Lung microvascular endothelial cell (primary cell): ENCODE data around the gene RHCE. TPM values are rescaled to one million over a fixed set of nuclear protein-coding genes. Genes with fewer than 3 reads are reported as not detected.
"Not testable (repeated sequence)": the region's sequence is repeated elsewhere in the genome, so short reads cannot be mapped to it uniquely, and the experiment has no call there.

ENCODE experiments used
- DNase-seq, 2 donors: peaks; one replicate each; pipeline versions ENCODE4 v3.0.0 to v3.0.0-alpha.2; 2010; ENCODE audit warnings: low read depth in 2 of 2
- total RNA-seq: library from RNA; depleted of rRNA; stranded (reverse); fragments of >200 nt; gene quantifications from 2 replicates; pipeline ENCODE4 v1.2.1, GENCODE V29; 2014

The RHCE gene
- 0.60 and 1.3 TPM in 2 replicates for total RNA-seq

DNA sequence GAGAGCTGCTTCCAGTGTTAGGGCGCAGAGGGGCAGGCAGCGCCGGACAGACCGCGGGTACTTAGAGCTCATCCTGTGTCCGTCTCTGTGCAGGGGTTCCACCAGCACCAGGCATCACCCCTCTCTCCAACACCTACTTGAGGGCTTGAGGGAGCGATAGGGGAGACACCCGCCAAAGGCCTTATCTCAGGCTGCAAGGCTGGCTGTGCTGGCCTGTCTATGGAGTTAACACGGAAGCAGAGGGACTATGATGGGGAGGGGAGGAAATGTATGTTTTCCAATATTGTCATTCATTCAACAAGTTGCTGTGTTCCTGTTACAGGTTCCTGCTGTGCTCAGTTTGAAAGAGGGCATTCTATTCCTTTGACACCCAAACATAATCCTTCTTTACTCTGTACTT lies at the start of gene RHCE:
Gene RHCE (minus strand): TSS at position 111 of the 400 bp plus-strand sequence. CDS start 39 bp downstream, at position 72.
- DNase-seq, result not testable (repeated sequence)

DNA sequence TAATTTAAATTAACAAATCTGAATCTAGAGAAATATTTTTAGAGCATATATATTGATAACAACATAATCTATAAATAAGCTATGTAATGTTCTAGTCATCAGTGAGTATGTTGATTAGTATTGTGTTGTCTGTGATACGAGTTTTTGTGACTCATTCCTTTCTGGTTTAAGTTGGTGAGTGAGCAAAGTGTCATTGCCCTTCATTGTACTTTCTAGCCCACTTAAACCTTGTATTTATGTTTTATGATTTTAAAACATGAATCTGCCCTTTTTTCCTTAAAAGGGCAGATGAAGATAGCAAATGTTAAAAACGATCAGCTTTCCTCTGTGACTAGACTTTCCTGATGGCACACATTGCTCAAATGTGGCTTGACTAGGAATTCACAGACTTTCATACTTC lies 48.6 kb upstream of the RHCE start:
- peak; percentile 43 to 82 for DNase-seq

- DNase-seq, result no peak
Measured at GRCh38 chr1:25468033-25468432, 47.4 kb upstream of the RHCE start.

DNA sequence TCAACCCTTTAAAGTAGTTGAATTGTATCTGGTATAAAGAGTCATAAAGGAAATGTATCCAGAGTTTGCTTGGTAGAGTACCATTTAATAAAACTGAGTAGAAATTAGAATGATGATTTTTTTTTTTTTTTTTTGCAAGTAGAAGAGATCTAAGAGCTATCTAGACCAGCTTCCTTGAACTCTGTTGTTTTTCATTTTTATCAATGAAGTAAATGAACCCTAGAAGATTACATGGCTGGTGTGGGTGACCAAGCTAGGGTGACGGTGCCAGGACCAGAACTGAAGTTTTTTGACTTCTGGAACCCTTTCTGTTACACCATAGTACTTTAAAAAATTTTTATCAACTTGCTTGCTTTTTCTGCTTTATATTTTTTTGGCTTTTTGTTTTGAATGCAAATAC lies 47.0 kb upstream of the RHCE start:
- DNase-seq, result no peak

- no peak for DNase-seq
Measured at GRCh38 chr1:25467193-25467592, 46.6 kb upstream of the RHCE start.

DNA sequence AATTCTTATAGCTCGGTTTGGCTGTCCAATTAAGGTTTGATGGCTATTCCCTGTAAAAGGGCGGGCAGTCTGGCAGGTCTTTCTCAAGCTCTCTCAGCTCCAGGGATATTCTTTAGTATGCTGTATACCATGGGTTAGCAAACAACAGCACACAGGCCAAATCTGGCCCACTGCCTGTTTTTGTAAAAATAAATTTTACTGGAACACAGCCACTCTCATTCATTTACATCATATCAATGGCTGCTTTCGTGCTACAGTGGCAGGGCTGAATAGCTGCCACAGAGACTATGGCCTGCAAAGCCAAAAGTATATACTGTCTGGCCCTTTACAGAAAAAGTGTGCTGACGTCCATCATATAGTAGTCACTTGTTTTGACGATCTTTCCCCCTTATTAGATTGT lies 42.1 kb upstream of the RHCE start:
- DNase-seq, result peak in 1 of 2 donors; percentile 27

DNA sequence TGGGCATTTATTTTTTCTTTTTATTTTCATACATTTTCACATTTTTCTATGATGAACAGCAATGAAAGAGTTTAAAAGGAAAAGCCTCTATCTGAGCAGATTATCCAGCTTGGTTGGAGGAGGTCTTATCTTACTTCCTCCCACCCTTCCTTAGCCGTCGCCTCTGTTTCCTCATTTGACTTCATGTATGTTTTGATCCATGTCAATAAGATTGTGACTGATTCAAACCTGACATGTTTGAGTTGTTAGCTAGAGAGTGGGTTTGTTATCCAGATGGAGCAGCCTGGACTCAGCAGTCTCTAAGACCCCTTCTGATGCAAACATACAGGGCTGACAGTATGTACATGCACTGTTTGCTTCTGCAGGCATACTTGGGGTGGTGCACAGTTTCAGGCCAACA lies 41.2 kb upstream of the RHCE start:
- DNase-seq, result peak in 1 of 2 donors; percentile 35

GRCh38 chr1:25460816-25461215 lies 40.2 kb upstream of the RHCE start:
- not testable (repeated sequence) for DNase-seq

DNA sequence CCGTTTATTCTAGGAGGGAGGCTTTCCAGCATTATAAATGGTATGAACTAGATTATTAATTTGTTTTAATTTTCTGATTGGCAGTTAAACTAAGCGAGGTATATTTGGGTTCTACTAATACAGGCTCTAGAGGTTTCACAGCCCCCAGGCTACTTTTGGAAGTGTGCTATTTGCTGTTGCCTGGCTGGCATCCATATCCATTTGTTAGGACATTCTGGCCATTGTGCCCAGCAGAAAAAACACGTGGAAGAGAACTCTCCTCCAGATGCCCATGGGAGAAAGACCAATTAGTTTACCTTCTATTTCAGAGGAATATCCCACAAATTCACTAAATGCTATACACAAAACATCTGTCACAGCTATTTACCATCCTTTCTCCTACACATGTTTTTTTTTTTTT lies 39.4 kb upstream of the RHCE start:
- DNase-seq, result no peak

- no peak for DNase-seq
Measured at GRCh38 chr1:25458541-25459298, 38.1 kb upstream of the RHCE start.

DNA sequence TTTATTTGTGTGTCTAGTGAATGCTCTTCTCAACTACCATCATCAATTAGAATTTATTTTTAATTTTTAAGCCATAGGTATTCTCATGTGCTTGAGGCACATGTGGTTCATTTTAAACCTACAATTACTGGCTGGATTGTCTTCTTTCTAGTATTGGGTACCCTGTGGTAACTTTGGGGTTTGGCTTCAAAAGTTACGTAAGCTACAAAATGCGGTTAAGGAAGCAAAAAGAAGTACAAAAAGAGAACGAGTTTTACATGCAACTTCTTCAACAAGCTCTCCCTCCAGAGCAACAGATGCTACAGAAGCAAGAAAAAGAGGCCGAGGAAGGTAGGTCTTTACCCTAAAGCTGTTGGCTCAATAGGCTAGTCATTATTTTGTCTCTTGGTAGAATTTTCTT lies 35.9 kb upstream of the RHCE start:
- no peak for DNase-seq

- no peak for DNase-seq
Measured at GRCh38 chr1:25451908-25452307, 31.3 kb upstream of the RHCE start.

DNA sequence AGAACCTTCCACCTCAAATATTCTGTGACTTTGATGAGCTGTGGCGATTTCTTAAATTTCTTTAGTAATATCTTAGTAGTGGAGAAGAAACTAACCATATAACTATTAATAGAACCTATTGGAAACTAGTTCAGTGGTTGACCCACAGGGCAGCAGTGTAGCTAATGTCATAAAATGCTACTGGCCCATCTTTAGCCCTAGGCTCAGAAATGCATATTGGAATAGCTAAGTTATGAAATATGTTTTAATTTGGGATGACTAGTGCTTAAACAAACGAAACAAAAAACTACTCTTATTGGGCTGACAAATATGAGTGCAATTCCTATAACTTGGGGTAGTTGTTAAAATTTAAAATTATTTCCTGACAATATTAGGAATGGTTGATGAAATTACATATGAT lies 30.3 kb upstream of the RHCE start:
- DNase-seq, result no peak

DNA sequence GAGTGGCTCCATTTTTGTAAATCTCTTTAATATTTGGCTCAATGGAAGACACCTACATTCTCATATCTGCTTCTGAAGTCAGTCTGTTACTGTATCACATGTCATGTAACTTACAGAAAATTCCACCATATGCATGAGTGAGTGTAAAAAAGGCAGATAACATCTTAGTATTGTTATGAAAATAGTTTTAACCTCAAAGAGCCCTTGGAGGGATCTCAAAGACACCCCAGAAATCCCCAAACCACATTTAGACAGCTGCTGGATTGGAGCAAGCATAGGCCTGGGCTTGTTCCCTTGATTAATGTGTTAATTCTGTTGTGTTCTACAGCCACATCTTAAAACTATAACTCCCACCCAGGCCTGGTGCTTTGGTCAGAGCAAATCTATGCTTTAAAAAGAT lies 26.9 kb upstream of the RHCE start:
- DNase-seq, result no peak

DNA sequence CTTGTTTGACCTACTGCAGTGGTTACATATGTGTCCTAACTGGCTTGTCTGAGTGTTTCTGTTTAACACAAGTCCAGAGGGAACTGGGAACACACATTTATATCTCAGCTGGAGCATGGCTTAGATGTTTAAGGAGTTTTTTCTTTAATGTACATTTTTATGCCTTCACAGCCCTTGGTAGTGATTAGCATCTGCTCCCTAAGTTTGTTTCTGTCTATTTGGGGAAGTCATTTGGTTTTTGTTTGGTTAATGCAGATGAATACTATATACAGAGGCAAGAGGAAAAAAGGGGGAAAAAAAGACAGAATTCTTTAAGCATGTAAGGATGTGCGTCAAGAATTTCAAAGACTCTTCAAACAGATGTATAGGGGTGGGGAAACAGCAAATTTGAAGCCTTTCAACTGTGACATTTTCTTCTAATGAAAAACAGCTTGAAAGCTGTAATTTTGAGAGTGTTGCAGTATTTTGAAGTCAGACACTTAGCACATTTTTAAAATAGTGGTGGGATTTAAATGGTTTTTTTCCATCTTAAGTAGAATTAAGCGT lies 25.4 kb upstream of the RHCE start:
- no peak for DNase-seq

DNA sequence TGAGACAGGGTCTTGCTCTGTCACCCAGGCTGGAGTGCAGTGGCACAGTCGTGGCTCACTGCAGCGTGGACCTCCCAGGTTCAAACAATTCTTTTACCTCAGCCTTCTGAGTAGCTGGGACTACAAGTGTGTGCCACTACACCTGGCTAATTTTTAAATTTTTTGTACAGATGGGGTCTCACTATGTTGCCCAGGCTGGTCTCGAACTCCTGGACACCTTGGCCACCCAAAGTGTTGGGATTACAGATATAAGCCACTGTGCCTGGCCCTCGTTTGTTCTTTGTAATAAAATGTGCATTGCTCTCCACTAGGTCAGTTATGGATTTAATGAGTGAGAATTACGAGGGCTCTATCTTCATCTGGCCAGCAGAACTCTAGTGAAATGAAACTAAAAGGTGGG lies 24.0 kb upstream of the RHCE start:
- not testable (repeated sequence) for DNase-seq

DNA sequence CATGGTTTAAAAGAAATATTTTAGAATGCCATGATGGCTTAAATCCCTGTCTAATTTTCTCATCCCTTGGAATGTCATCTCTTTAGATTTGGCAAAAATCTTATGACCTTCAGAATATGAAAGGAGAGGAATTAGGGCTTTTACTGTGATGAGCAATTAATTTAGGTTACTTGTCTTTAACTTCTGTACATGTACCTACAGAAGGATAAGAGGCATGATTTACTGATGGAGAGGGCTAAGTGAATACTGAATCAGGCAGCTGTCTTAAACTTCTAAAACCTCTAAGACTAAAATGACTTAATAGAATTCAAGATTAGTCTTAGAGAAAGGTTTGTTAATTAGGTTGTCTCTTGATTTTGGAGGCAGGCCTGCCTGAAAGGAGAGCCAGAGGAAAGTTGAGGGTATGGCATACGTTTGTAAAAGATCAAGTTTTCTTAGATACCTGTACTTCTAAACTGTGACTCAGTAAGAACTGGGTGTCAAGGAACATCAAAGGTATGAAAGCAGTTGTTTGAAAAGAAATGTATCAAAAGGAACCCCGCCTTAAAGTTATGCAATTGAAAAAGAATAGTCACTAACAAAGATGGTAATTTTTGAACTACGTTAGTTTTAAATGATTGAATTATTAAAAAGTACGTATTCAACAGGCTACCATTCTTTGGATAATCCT lies 22.5 kb upstream of the RHCE start:
- no peak for DNase-seq

DNA sequence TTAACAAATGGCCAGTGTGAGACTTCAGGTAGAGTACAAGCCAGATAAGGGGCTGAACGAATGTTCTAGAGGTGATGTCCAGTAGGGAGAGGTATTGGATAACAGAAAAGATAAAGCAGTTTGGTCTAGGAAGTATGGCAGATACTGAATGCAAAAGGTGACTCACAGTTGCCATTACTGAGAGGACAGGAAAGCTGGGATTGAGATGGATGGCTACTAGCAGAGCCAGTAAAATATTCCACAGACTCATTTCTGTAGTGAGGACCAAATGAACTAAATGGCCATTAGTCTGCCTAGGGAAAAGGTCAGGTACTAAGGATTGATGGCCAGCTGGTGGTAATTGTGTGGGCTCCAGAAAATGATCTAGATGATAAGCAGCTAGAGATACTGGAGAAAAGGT lies 21.6 kb upstream of the RHCE start:
- peak; percentile 84 to 94 for DNase-seq

GRCh38 chr1:25439287-25439686 lies 18.7 kb upstream of the RHCE start:
- DNase-seq, result no peak

GRCh38 chr1:25437672-25438071 lies 17.0 kb upstream of the RHCE start:
- no peak for DNase-seq

- no peak for DNase-seq
Measured at GRCh38 chr1:25435397-25436108, 14.9 kb upstream of the RHCE start.
